ENCODE data around the gene SLC35A1.

DNA sequence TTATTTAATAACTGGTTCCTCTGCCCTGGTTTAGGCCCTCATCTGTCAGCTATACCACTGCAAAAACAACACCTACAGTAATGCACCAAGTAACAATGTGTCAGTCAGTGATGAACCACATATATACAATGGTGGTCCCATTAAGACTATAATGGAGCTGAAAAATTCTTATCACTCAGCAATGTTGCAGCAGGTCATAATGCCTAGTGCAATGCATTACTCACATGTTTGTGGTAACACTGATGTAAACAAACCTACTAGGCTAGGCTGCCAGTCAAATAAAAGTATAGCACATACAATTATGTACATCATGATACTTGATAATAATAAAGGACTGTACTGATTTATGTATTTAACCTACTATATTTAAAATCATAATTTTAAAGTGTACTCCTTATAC is 85.7 kb downstream of the SLC35A1 start:
- TF ChIP-seq, protein P1, sequence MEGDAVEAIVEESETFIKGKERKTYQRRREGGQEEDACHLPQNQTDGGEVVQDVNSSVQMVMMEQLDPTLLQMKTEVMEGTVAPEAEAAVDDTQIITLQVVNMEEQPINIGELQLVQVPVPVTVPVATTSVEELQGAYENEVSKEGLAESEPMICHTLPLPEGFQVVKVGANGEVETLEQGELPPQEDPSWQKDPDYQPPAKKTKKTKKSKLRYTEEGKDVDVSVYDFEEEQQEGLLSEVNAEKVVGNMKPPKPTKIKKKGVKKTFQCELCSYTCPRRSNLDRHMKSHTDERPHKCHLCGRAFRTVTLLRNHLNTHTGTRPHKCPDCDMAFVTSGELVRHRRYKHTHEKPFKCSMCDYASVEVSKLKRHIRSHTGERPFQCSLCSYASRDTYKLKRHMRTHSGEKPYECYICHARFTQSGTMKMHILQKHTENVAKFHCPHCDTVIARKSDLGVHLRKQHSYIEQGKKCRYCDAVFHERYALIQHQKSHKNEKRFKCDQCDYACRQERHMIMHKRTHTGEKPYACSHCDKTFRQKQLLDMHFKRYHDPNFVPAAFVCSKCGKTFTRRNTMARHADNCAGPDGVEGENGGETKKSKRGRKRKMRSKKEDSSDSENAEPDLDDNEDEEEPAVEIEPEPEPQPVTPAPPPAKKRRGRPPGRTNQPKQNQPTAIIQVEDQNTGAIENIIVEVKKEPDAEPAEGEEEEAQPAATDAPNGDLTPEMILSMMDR (IDR thresholded peaks at IDR 0.05) = no peak
- no peak for TF ChIP-seq EZH2 (IDR thresholded peaks at IDR 0.05)
- TF ChIP-seq EZH2phosphoT487 (IDR thresholded peaks at IDR 0.05) = no peak
